ENCODE results near the gene DDX39B. TPM values are rescaled to one million over a fixed set of nuclear protein-coding genes. Genes with fewer than 3 reads are reported as not detected.

Gene DDX39B
- total and polyA plus RNA-seq, 2 donors (not counting 3 experiments of a cell fraction or from before 2014, with no cell fraction given): 453 to 766 TPM

DNA sequence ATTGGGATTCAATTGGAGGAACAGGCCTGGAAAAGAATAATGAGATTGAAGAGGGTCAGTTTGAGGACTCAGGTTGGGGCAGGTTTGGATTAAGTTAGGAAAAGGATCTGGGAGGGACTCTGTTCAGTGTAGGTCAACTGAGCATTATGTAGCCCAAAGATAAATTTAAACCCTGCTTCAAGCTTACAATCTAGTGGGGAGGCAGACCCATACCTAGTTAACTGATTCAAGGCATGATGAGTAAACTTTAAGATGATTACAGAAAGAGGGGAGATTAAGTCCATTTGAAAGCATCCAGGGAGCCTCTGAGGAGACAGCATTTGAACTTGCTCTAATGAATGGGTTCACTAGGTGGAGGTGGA, 18.9 kb upstream of the DDX39B start:
- CTCF ChIA-PET: interaction anchor here (3.5 to 31.0 kb wide), 2 partner anchors 10 to 28 kb away, joined by 31 to 1517 read pairs; partner anchors contain the start of genes LST1, LTB, NCR3 and TNF
- Histone ChIP-seq H3K4me3 (replicated peaks in 1 of 3; ENCODE audit: insufficient read depth in 1 of 3, low read depth in 1 of 3, low read length in 3 of 3) (no peak overlapping the region), H3K4me2 (ENCODE audit: insufficient read depth, low read length) (peak overlapping the region; percentile 90), H3K9me1 (replicated peaks; ENCODE audit: control insufficient read depth, extremely low read depth, insufficient read depth, low read length) (no peaks in the 10 kb centered on the region), H4K20me1 (replicated peaks; ENCODE audit: control insufficient read depth, extremely low read depth, insufficient read depth, low read length) (no peaks in the 10 kb centered on the region), H3K9me3 (replicated peaks; ENCODE audit: control insufficient read depth, insufficient read depth, low read length) (no peaks in the 10 kb centered on the region), H2AFZ (ENCODE audit: low read depth, low read length) (no peak overlapping the region), H3K4me1 (ENCODE audit: control insufficient read depth, extremely low read depth, insufficient read depth, low read length) (peaks cover 69% of the 10 kb centered on the region), H3K36me3 (ENCODE audit: control insufficient read depth in 2 of 2, extremely low read depth in 1 of 2, insufficient read depth in 2 of 2, low read length in 2 of 2) (peaks cover 2 to 10% of the 10 kb centered on the region in 2 experiments), H3K79me2 (ENCODE audit: control insufficient read depth, insufficient read depth, low read length) (peaks cover 7% of the 10 kb centered on the region), H3K27me3 (ENCODE audit: control insufficient read depth in 2 of 2, insufficient read depth in 2 of 2, low read length in 2 of 2) (no peaks in the 10 kb centered on the region), H3K27ac (ENCODE audit: insufficient read depth, low read depth, low read length) (peak overlapping the region; percentile 98), H3K9ac (replicated peaks; ENCODE audit: extremely low read depth, insufficient read depth, low read length) (peak overlapping the region; percentile 22)
- TSS peak; percentile 41 for BruUV-seq (replicated peaks)
- POLR2A ChIA-PET: interaction anchor here (0.5 kb wide), 1 partner anchor 66 kb away, joined by 8 read pairs; no protein-coding TSS in a partner anchor
- DNase-seq (ENCODE audit: low read depth, low spot score) (no peak), FAIRE-seq (no peak)
- dilution Hi-C loops (cut with MboI; ENCODE audit: extremely low pct_ligation_motif_present, low sequenced_read_pairs): no loop called here
- TF ChIP-seq FOS (IDR thresholded peaks at IDR 0.05; ENCODE audit: borderline replicate concordance, insufficient read depth, low read length) (no peak), GATA2 (IDR thresholded peaks at IDR 0.05; ENCODE audit: insufficient read depth, insufficient read length, low read depth, low read length) (no peak), JUN (IDR thresholded peaks at IDR 0.05; ENCODE audit: borderline replicate concordance, insufficient read depth, insufficient read length, low read depth) (no peak), MYC (IDR thresholded peaks at IDR 0.05; ENCODE audit: low read depth, low read length) (no peak), POLR2A (IDR thresholded peaks at IDR 0.05; ENCODE audit: low read depth, low read length) (no peak), MAX (IDR thresholded peaks at IDR 0.05; ENCODE audit: insufficient read depth, insufficient read length) (no peak), EZH2 (IDR thresholded peaks at IDR 0.05; ENCODE audit: borderline replicate concordance, low read depth, low read length, severe bottlenecking) (no peak), CTCF (IDR thresholded peaks at IDR 0.05; ENCODE audit: extremely low read depth in 1 of 2, insufficient read depth in 1 of 2, low read depth in 1 of 2, low read length in 2 of 2) (no peak)
- intact Hi-C loops (cut with micrococcal nuclease): loop anchor here (1.0 kb wide), 4 partner anchors 9 to 34 kb away; partner anchors contain the start of gene NFKBIL1

Measured in endothelial cell of umbilical vein (primary cell).